Measurements from ENCODE around the gene GBX2. TPM values are rescaled to one million over a fixed set of nuclear protein-coding genes. Genes with fewer than 3 reads are reported as not detected.

The GBX2 gene
- total RNA-seq, 4 donors from 2014 or later, result not detected

GRCh38 chr2:236171680-236172254 is 3.6 kb upstream of the GBX2 start:
- Histone ChIP-seq H3K4me3 (replicated peaks in 1 of 3) (no peak overlapping the region), H3K27me3 (peaks cover 64% of the 10 kb centered on the region), H3K4me1 (peaks cover 9 to 34% of the 10 kb centered on the region in 2 donors), H3K36me3 (no peaks in the 10 kb centered on the region), H3K27ac (no peak overlapping the region), H3K9me3 (no peaks in the 10 kb centered on the region)
- TF ChIP-seq CTCF (IDR thresholded peaks at IDR 0.05), result no peak
- TF ChIP-seq POLR2A (IDR thresholded peaks at IDR 0.05), result no peak
- no peak for DNase-seq
- WGBS, 2 donors, result 14 to 16% methylated on average over 13 to 16 of the region's 16 CpGs
- intact Hi-C loops (cut with DNase I), result no loop called here

GRCh38 chr2:236171181-236171679 is 3.0 kb upstream of the GBX2 start:
- H3K27me3 ChIP-seq, result peaks cover 66% of the 10 kb centered on the region
- peaks cover 15 to 39% of the 10 kb centered on the region in 2 donors for H3K4me1 ChIP-seq
- no peak for DNase-seq

GRCh38 chr2:236170590-236171165 is 2.5 kb upstream of the GBX2 start:
- DNase-seq, result no peak
- H3K9me3 ChIP-seq, result no peaks in the 10 kb centered on the region
- intact Hi-C loops (cut with DNase I), result no loop called here
- H3K27me3 ChIP-seq, result peaks cover 70% of the 10 kb centered on the region
- H3K36me3 ChIP-seq, result no peaks in the 10 kb centered on the region
- TF ChIP-seq CTCF (IDR thresholded peaks at IDR 0.05), result no peak
- no peak for TF ChIP-seq POLR2A (IDR thresholded peaks at IDR 0.05)
- H3K4me3 ChIP-seq (replicated peaks in 1 of 3), result no peak overlapping the region
- 10 to 15% methylated on average over 21 of the region's 21 CpGs for WGBS, 2 donors
- H3K27ac ChIP-seq, result no peak overlapping the region
- H3K4me1 ChIP-seq, result peaks cover 17 to 44% of the 10 kb centered on the region in 2 donors

More at GRCh38 chr2:236171181-236171679, 3.0 kb upstream of the GBX2 start:
- H3K27ac ChIP-seq, result no peak overlapping the region
- no peak overlapping the region for H3K4me3 ChIP-seq (replicated peaks in 1 of 3)
- WGBS, 2 donors, result 9% methylated on average over 21 to 27 of the region's 27 CpGs
- TF ChIP-seq POLR2A (IDR thresholded peaks at IDR 0.05), result no peak
- TF ChIP-seq CTCF (IDR thresholded peaks at IDR 0.05), result no peak
- no peaks in the 10 kb centered on the region for H3K9me3 ChIP-seq
- intact Hi-C loops (cut with DNase I), result no loop called here
- no peaks in the 10 kb centered on the region for H3K36me3 ChIP-seq

- TF ChIP-seq CTCF (IDR thresholded peaks at IDR 0.05) (no peak), POLR2A (IDR thresholded peaks at IDR 0.05) (no peak)
- H3K9me3 ChIP-seq, result no peaks in the 10 kb centered on the region
- intact Hi-C loops (cut with DNase I), result no loop called here
- H3K4me1 ChIP-seq, result peaks cover 19 to 44% of the 10 kb centered on the region in 2 donors
- H3K4me3 ChIP-seq (replicated peaks in 1 of 3), result no peak overlapping the region
- DNase-seq, result no peak
- no peaks in the 10 kb centered on the region for H3K36me3 ChIP-seq
- WGBS, 2 donors, result 6 to 8% methylated on average over 36 to 38 of the region's 38 CpGs
- H3K27ac ChIP-seq, result no peak overlapping the region
- peaks cover 78% of the 10 kb centered on the region for H3K27me3 ChIP-seq
Observed at GRCh38 chr2:236169741-236170589, 1.8 kb upstream of the GBX2 start.
